ENCODE results near the gene TTC3.
"Not testable (repeated sequence)": the region's sequence is repeated elsewhere in the genome, so short reads cannot be mapped to it uniquely, and the experiment has no call there.

The TTC3 gene

GRCh38 chr21:37101384-37101783 is 28.3 kb downstream of the TTC3 start:
- no peak for DNase-seq

- not testable (repeated sequence) for DNase-seq
Observed at GRCh38 chr21:37102746-37103145, 29.7 kb downstream of the TTC3 start.

GRCh38 chr21:37106998-37107397 is 33.9 kb downstream of the TTC3 start:
- DNase-seq: no peak

GRCh38 chr21:37111029-37111428 is 38.0 kb downstream of the TTC3 start:
- not testable (repeated sequence) for DNase-seq

GRCh38 chr21:37114301-37114700 is 41.2 kb downstream of the TTC3 start:
- not testable (repeated sequence) for DNase-seq

GRCh38 chr21:37116459-37116858 is 43.4 kb downstream of the TTC3 start:
- not testable (repeated sequence) for DNase-seq

GRCh38 chr21:37117204-37117603 is 44.1 kb downstream of the TTC3 start:
- DNase-seq: no peak

- DNase-seq: no peak
Observed at GRCh38 chr21:37118187-37118826, 45.3 kb downstream of the TTC3 start.

GRCh38 chr21:37119421-37120218 is 46.6 kb downstream of the TTC3 start:
- DNase-seq: no peak

GRCh38 chr21:37128076-37128475 is 55.0 kb downstream of the TTC3 start:
- no peak for DNase-seq

- no peak for DNase-seq
Observed at GRCh38 chr21:37130971-37131370, 57.9 kb downstream of the TTC3 start.

- DNase-seq: no peak
Observed at GRCh38 chr21:37136261-37136660, 63.2 kb downstream of the TTC3 start.

GRCh38 chr21:37136744-37137143 is 63.7 kb downstream of the TTC3 start:
- DNase-seq: no peak

- no peak for DNase-seq
Observed at GRCh38 chr21:37139154-37139553, 66.1 kb downstream of the TTC3 start.

- no peak for DNase-seq
Observed at GRCh38 chr21:37139902-37140301, 66.8 kb downstream of the TTC3 start.

GRCh38 chr21:37143392-37143791 is 70.3 kb downstream of the TTC3 start:
- DNase-seq: not testable (repeated sequence)

- no peak for DNase-seq
Observed at GRCh38 chr21:37145635-37146111, 72.6 kb downstream of the TTC3 start.

- DNase-seq: no peak
Observed at GRCh38 chr21:37146320-37147235, 73.5 kb downstream of the TTC3 start.

GRCh38 chr21:37149411-37149810 is 76.4 kb downstream of the TTC3 start:
- no peak for DNase-seq

- DNase-seq: no peak
Observed at GRCh38 chr21:37153196-37153934, 80.3 kb downstream of the TTC3 start.

- no peak for DNase-seq
Observed at GRCh38 chr21:37153935-37154350, 80.9 kb downstream of the TTC3 start.

- DNase-seq: no peak
Observed at GRCh38 chr21:37155186-37155585, 82.1 kb downstream of the TTC3 start.
